ENCODE data around the gene LACRT. TPM values are rescaled to one million over a fixed set of nuclear protein-coding genes. Genes with fewer than 3 reads are reported as not detected.

The LACRT gene
- total and polyA plus RNA-seq, 2 donors (not counting 3 experiments of a cell fraction or from before 2014, with no cell fraction given): not detected

DNA sequence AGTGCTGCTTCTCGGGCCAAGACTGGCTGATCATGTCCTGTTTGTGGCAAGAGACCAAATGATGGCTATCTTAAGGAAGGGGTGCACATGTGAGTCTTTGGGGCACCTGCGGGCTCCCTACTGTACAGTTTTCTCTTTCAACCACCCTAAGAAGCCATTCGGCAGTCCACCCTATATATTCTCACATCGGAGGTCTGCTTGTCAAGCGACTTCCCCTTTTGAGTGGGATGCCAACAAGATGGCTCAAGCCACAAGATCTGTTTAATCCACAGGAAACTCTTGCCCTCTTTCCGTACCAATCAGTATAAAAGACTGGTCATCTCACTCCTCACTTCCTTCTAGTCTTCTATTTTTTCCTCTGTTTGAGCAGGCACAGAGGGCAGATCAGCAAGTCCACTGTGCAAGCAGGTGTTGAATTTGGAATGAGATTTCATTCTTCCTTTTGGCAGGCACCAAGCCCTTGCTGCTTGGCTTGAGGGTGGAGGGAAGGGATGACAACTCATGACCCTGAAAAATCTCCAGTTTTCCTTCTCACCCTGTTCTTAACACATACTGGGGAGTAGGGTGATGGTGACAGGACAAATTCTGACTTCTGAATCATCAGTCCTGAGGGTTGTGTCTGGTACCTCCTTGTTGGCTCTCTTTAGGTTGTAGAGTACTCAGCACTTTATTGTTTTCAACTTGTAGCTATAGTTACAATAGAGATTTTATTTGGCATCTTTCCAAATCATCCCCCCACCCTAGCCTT lies 17.6 kb downstream of the LACRT start:
- intact Hi-C loops (cut with micrococcal nuclease): no loop called here
- no peak overlapping the region for H3K27ac ChIP-seq (ENCODE audit: insufficient read depth, low read depth, low read length)
- ChIA-PET POLR2A (no interaction called here), CTCF (no interaction called here)
- H3K4me2 ChIP-seq (ENCODE audit: insufficient read depth, low read length): no peak overlapping the region
- H3K4me3 ChIP-seq (replicated peaks in 1 of 3; ENCODE audit: insufficient read depth in 1 of 3, low read depth in 1 of 3, low read length in 3 of 3): no peak overlapping the region
- DNase-seq (ENCODE audit: low read depth, low spot score) (no peak), FAIRE-seq (no peak)
- no peaks in the 10 kb centered on the region for H3K79me2 ChIP-seq (ENCODE audit: control insufficient read depth, insufficient read depth, low read length)
- TF ChIP-seq MAX (IDR thresholded peaks at IDR 0.05; ENCODE audit: insufficient read depth, insufficient read length) (no peak), MYC (IDR thresholded peaks at IDR 0.05; ENCODE audit: low read depth, low read length) (no peak), FOS (IDR thresholded peaks at IDR 0.05; ENCODE audit: borderline replicate concordance, insufficient read depth, low read length) (no peak), POLR2AphosphoS5 (IDR thresholded peaks at IDR 0.05; ENCODE audit: insufficient read depth, low read depth, low read length) (no peak), EZH2 (IDR thresholded peaks at IDR 0.05; ENCODE audit: borderline replicate concordance, low read depth, low read length, severe bottlenecking) (no peak), JUN (IDR thresholded peaks at IDR 0.05; ENCODE audit: borderline replicate concordance, insufficient read depth, insufficient read length, low read depth) (no peak), GATA2 (IDR thresholded peaks at IDR 0.05; ENCODE audit: insufficient read depth, insufficient read length, low read depth, low read length) (no peak), POLR2A (IDR thresholded peaks at IDR 0.05; ENCODE audit: low read depth, low read length) (no peak)
- TF ChIP-seq, protein P1, sequence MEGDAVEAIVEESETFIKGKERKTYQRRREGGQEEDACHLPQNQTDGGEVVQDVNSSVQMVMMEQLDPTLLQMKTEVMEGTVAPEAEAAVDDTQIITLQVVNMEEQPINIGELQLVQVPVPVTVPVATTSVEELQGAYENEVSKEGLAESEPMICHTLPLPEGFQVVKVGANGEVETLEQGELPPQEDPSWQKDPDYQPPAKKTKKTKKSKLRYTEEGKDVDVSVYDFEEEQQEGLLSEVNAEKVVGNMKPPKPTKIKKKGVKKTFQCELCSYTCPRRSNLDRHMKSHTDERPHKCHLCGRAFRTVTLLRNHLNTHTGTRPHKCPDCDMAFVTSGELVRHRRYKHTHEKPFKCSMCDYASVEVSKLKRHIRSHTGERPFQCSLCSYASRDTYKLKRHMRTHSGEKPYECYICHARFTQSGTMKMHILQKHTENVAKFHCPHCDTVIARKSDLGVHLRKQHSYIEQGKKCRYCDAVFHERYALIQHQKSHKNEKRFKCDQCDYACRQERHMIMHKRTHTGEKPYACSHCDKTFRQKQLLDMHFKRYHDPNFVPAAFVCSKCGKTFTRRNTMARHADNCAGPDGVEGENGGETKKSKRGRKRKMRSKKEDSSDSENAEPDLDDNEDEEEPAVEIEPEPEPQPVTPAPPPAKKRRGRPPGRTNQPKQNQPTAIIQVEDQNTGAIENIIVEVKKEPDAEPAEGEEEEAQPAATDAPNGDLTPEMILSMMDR (IDR thresholded peaks at IDR 0.05; ENCODE audit: extremely low read depth in 1 of 2, insufficient read depth in 1 of 2, low read depth in 1 of 2, low read length in 2 of 2): no peak
- no peaks in the 10 kb centered on the region for H3K4me1 ChIP-seq (ENCODE audit: control insufficient read depth, extremely low read depth, insufficient read depth, low read length)
- no peaks in the 10 kb centered on the region for H4K20me1 ChIP-seq (replicated peaks; ENCODE audit: control insufficient read depth, extremely low read depth, insufficient read depth, low read length)
- H3K36me3 ChIP-seq (ENCODE audit: control insufficient read depth in 2 of 2, extremely low read depth in 1 of 2, insufficient read depth in 2 of 2, low read length in 2 of 2): no peaks in the 10 kb centered on the region
- dilution Hi-C loops (cut with MboI; ENCODE audit: extremely low pct_ligation_motif_present, low sequenced_read_pairs): no loop called here
- H3K9me1 ChIP-seq (replicated peaks; ENCODE audit: control insufficient read depth, extremely low read depth, insufficient read depth, low read length): no peaks in the 10 kb centered on the region
- no peaks in the 10 kb centered on the region for H3K9me3 ChIP-seq (replicated peaks; ENCODE audit: control insufficient read depth, insufficient read depth, low read length)
- H3K9ac ChIP-seq (replicated peaks; ENCODE audit: extremely low read depth, insufficient read depth, low read length): no peak overlapping the region
- H2AFZ ChIP-seq (ENCODE audit: low read depth, low read length): no peak overlapping the region
- no TSS peak for BruUV-seq (replicated peaks)
- H3K27me3 ChIP-seq (ENCODE audit: control insufficient read depth in 2 of 2, insufficient read depth in 2 of 2, low read length in 2 of 2): peaks cover 2 to 11% of the 10 kb centered on the region in 2 experiments

Data from endothelial cell of umbilical vein (primary cell).